H9 (cell line): ENCODE data around the gene SCGB2A2. TPM values are rescaled to one million over a fixed set of nuclear protein-coding genes. Genes with fewer than 3 reads are reported as not detected.

Source experiments
- DNase-seq: peaks from one replicate; pipeline ENCODE4 v3.0.0-alpha.2; 2017
- H2AFZ ChIP-seq: one replicate; pipeline ENCODE4 v1.6.1; 2013; ENCODE audit warnings: mild to moderate bottlenecking, low read length, control low read depth, moderate library complexity
- H2AK5ac ChIP-seq: 2 replicates; pipeline ENCODE4 v1.6.1; 2013; ENCODE audit warnings: low read length, control low read depth, mixed read lengths; ENCODE audit not compliant: insufficient read length
- H2BK120ac ChIP-seq: one replicate; pipeline ENCODE4 v1.6.1; 2013; ENCODE audit warnings: low read depth, mild to moderate bottlenecking, low read length, control low read depth, inconsistent platforms; ENCODE audit not compliant: poor library complexity, severe bottlenecking
- H2BK12ac ChIP-seq: 2 replicates; pipeline ENCODE4 v1.6.1; 2013; ENCODE audit warnings: low read length, control low read depth, mixed read lengths, low read depth; ENCODE audit not compliant: insufficient read length
- H2BK15ac ChIP-seq: 2 replicates; pipeline ENCODE4 v1.6.1; 2013; ENCODE audit warnings: low read depth, low read length, control low read depth
- H2BK20ac ChIP-seq: one replicate; pipeline ENCODE4 v1.6.1; 2013; ENCODE audit warnings: low read depth, mild to moderate bottlenecking, low read length, control low read depth, inconsistent platforms; ENCODE audit not compliant: poor library complexity, severe bottlenecking
- H2BK5ac ChIP-seq: 2 replicates; pipeline ENCODE4 v1.6.1; 2013; ENCODE audit warnings: low read length, control low read depth, mixed read lengths; ENCODE audit not compliant: insufficient read length
- H3K14ac ChIP-seq: 2 replicates; pipeline ENCODE4 v1.6.1; 2013; ENCODE audit warnings: low read length, control low read depth; ENCODE audit not compliant: insufficient read depth
- H3K18ac ChIP-seq: 2 replicates; pipeline ENCODE4 v1.6.1; 2013; ENCODE audit warnings: low read depth, mild to moderate bottlenecking, mixed read lengths, low read length, control low read depth; ENCODE audit not compliant: insufficient read length
- H3K23ac ChIP-seq: 2 replicates; pipeline ENCODE4 v1.6.1; 2013; ENCODE audit warnings: low read length, control low read depth, mixed read lengths, low read depth; ENCODE audit not compliant: insufficient read length
- H3K23me2 ChIP-seq: 2 replicates; pipeline ENCODE4 v1.6.1; 2013; ENCODE audit warnings: low read depth, mild to moderate bottlenecking, mixed read lengths, low read length, control low read depth; ENCODE audit not compliant: insufficient read length, poor library complexity, severe bottlenecking
- H3K27ac ChIP-seq: 2 replicates; pipeline ENCODE4 v1.5.1; 2013; ENCODE audit warnings: low read length, control low read depth, mixed read lengths, low read depth; ENCODE audit not compliant: insufficient read length
- H3K27me3 ChIP-seq: 2 replicates; pipeline ENCODE4 v1.6.1; 2013; ENCODE audit warnings: low read length, control low read depth, inconsistent platforms; ENCODE audit not compliant: insufficient read depth
- H3K4ac ChIP-seq: 2 replicates; pipeline ENCODE4 v1.6.1; 2013; ENCODE audit warnings: low read depth, mild to moderate bottlenecking, control low read depth, inconsistent platforms, low read length, moderate library complexity
- H3K4me1 ChIP-seq: 2 replicates; pipeline ENCODE4 v1.6.1; 2013; ENCODE audit warnings: low read length, control low read depth, inconsistent platforms; ENCODE audit not compliant: insufficient read depth
- H3K4me2 ChIP-seq: 2 replicates; pipeline ENCODE4 v1.6.1; 2013; ENCODE audit warnings: low read length, control low read depth, mixed read lengths; ENCODE audit not compliant: insufficient read length, insufficient read depth
- H3K56ac ChIP-seq: 2 replicates; pipeline ENCODE4 v1.6.1; 2013; ENCODE audit warnings: low read depth, mild to moderate bottlenecking, mixed read lengths, low read length, control low read depth; ENCODE audit not compliant: insufficient read length
- H3K79me1 ChIP-seq: 2 replicates; pipeline ENCODE4 v1.6.1; 2013; ENCODE audit warnings: low read depth, mild to moderate bottlenecking, moderate library complexity, low read length, control low read depth, inconsistent platforms; ENCODE audit not compliant: insufficient read depth, poor library complexity, severe bottlenecking
- H3K79me2 ChIP-seq: 2 replicates; pipeline ENCODE4 v1.6.1; 2013; ENCODE audit warnings: low read length, control low read depth, inconsistent platforms; ENCODE audit not compliant: insufficient read depth
- H3K9ac ChIP-seq: 2 replicates; pipeline ENCODE4 v1.6.1; 2013; ENCODE audit warnings: low read length, control low read depth, mixed read lengths; ENCODE audit not compliant: insufficient read length; ENCODE audit errors: extremely low read depth
- H3K9me3 ChIP-seq: one replicate; pipeline ENCODE4 v1.6.1; 2013; ENCODE audit warnings: low read depth, low read length, inconsistent platforms; ENCODE audit not compliant: control insufficient read depth
- H3T11ph ChIP-seq: one replicate; pipeline ENCODE4 v1.6.1; 2013; ENCODE audit warnings: mild to moderate bottlenecking, low read length, control low read depth, inconsistent platforms
- H4K20me1 ChIP-seq: one replicate; pipeline ENCODE4 v1.6.1; 2013; ENCODE audit not compliant: control insufficient read depth, insufficient read length, insufficient read depth
- H4K5ac ChIP-seq: 2 replicates; pipeline ENCODE4 v1.6.1; 2013; ENCODE audit warnings: low read depth, mild to moderate bottlenecking, mixed read lengths, low read length, control low read depth; ENCODE audit not compliant: insufficient read length
- H4K8ac ChIP-seq: replicated peaks from 2 replicates; pipeline ENCODE4 v1.6.1; 2013; ENCODE audit warnings: low read length, control low read depth, mixed read lengths, low read depth; ENCODE audit not compliant: insufficient read length
- H4K91ac ChIP-seq: 2 replicates; pipeline ENCODE4 v1.6.1; 2013; ENCODE audit warnings: low read depth, mild to moderate bottlenecking, moderate library complexity, mixed read lengths, low read length, control low read depth; ENCODE audit not compliant: insufficient read length
- H3K27ac Mint-ChIP-seq, 3 experiments: 2 replicates in 2 of 3; 3 replicates in 1 of 3; pipeline ENCODE4 v1.8.0; 2020 to 2021; ENCODE audit warnings: mixed read lengths in 3 of 3, mild to moderate bottlenecking in 1 of 3, moderate library complexity in 1 of 3
- H3K27me3 Mint-ChIP-seq: 2 replicates; pipeline ENCODE4 v1.8.0; 2021; ENCODE audit warnings: low read depth, mild to moderate bottlenecking, moderate library complexity, mixed read lengths
- H3K36me3 Mint-ChIP-seq, 3 experiments: 2 replicates in 2 of 3; 3 replicates in 1 of 3; pipeline ENCODE4 v1.8.0; 2020 to 2021; ENCODE audit warnings: low read depth in 3 of 3, mixed read lengths in 3 of 3; ENCODE audit not compliant: insufficient read depth in 1 of 3
- H3K4me1 Mint-ChIP-seq, 2 experiments: 2 replicates each; pipeline ENCODE4 v1.8.0; 2020; ENCODE audit warnings: mixed read lengths in 2 of 2
- H3K4me3 Mint-ChIP-seq, 2 experiments: 2 replicates in 1 of 2; 3 replicates in 1 of 2; pipeline ENCODE4 v1.8.0; 2020 to 2021; ENCODE audit warnings: mild to moderate bottlenecking in 2 of 2, mixed read lengths in 2 of 2, moderate library complexity in 1 of 2
- H3K9me3 Mint-ChIP-seq, 2 experiments: 2 replicates in 1 of 2; 3 replicates in 1 of 2; pipeline ENCODE4 v1.8.0; 2020; ENCODE audit warnings: mild to moderate bottlenecking in 2 of 2, mixed read lengths in 2 of 2, moderate library complexity in 1 of 2
- WGBS: extraction: QIAGEN DNeasy Blood & Tissue Kit; methylation state at CpG from one replicate; pipeline ENCODE4 v1.1.7; 2013; ENCODE audit warnings: missing lambda C conversion rate, low lambda C conversion rate, mixed read lengths; ENCODE audit not compliant: insufficient read length; ENCODE audit errors: extremely low coverage; 5-methylcytosine and 5-hydroxymethylcytosine counted together
- total RNA-seq: library from RNA; stranded (reverse); gene quantifications from 2 replicates; pipeline ENCODE4 v1.2.1, GENCODE V29; 2021
- TF ChIP-seq, protein P1 (sequence below): fragments of 200-600 bp; sonication (generic); conservative IDR thresholded peaks from 3 replicates; pipeline ENCODE4 v1.8.0; 2021; ENCODE audit warnings: antibody characterized with exemption, mild to moderate bottlenecking

The SCGB2A2 gene
- total RNA-seq, 1 experiment from 2014 or later = not detected

DNA sequence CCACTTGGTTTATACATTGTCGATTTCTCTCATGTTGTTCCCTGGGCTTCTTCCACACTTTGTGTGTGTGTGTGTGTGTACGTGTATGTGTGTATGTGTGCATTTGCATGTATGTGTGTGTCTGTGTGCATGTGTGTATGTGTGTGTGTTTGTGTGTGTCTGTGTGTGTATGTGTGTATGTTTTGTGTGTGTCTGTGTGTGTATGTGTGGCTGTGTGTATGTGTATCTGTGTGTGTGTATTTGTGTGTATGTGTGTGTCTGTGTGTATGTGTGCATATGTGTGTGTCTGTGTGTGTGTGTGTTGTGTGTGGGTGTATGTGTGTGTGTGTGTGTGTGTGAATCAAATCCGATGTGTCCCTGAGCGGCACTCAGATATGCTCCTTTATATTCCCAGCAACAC is 32.5 kb upstream of the SCGB2A2 start:
- Histone ChIP-seq H4K8ac (peak overlapping the region; percentile 23), H3K9ac (no peak overlapping the region), H3K27me3 (no peaks in the 10 kb centered on the region), H2BK120ac (no peak overlapping the region), H3T11ph (no peak overlapping the region), H3K4me1 (no peaks in the 10 kb centered on the region), H3K9me3 (no peaks in the 10 kb centered on the region), H3K18ac (no peak overlapping the region), H4K91ac (no peak overlapping the region), H3K4ac (no peak overlapping the region), H3K4me2 (no peak overlapping the region), H2BK20ac (no peak overlapping the region), H3K23ac (no peak overlapping the region), H3K79me1 (no peaks in the 10 kb centered on the region), H3K23me2 (no peaks in the 10 kb centered on the region), H3K14ac (no peak overlapping the region), H3K56ac (no peak overlapping the region), H2AK5ac (no peak overlapping the region), H4K5ac (no peak overlapping the region), H2BK15ac (no peak overlapping the region), H3K79me2 (no peaks in the 10 kb centered on the region), H4K20me1 (no peaks in the 10 kb centered on the region), H2BK12ac (no peak overlapping the region), H2BK5ac (no peak overlapping the region), H3K27ac (no peak overlapping the region), H2AFZ (no peak overlapping the region)
- WGBS = no CpG with 5 or more reads among the region's 4 CpGs
- no peaks in the 10 kb centered on the region for H3K36me3 Mint-ChIP-seq
- no peak for DNase-seq
- TF ChIP-seq, protein P1, sequence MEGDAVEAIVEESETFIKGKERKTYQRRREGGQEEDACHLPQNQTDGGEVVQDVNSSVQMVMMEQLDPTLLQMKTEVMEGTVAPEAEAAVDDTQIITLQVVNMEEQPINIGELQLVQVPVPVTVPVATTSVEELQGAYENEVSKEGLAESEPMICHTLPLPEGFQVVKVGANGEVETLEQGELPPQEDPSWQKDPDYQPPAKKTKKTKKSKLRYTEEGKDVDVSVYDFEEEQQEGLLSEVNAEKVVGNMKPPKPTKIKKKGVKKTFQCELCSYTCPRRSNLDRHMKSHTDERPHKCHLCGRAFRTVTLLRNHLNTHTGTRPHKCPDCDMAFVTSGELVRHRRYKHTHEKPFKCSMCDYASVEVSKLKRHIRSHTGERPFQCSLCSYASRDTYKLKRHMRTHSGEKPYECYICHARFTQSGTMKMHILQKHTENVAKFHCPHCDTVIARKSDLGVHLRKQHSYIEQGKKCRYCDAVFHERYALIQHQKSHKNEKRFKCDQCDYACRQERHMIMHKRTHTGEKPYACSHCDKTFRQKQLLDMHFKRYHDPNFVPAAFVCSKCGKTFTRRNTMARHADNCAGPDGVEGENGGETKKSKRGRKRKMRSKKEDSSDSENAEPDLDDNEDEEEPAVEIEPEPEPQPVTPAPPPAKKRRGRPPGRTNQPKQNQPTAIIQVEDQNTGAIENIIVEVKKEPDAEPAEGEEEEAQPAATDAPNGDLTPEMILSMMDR = no peak
- H3K27me3 Mint-ChIP-seq = peaks cover 39% of the 10 kb centered on the region
- no peak overlapping the region for H3K4me3 Mint-ChIP-seq
- peak overlapping the region in 1 of 3 experiments; percentile 2; a peak in 1 of 7 replicates for H3K27ac Mint-ChIP-seq
- no peaks in the 10 kb centered on the region; a peak in 1 of 5 replicates for H3K9me3 Mint-ChIP-seq
- H3K4me1 Mint-ChIP-seq = peaks cover 4 to 11% of the 10 kb centered on the region in 2 experiments; a peak in 2 of 4 replicates
